ENCODE measurements around the gene PLD2. TPM values are rescaled to one million over a fixed set of nuclear protein-coding genes. Genes with fewer than 3 reads are reported as not detected.

PLD2 gene
- total and polyA plus RNA-seq, 2 donors (not counting 1 experiment from before 2014, with no cell fraction given): 53.1 to 69.2 TPM

GRCh38 chr17:4833178-4833940, 26.4 kb downstream of the PLD2 start, which contains the start of gene MINK1:
TSS of gene MINK1 (plus strand) at chr17:4833340. CDS start at chr17:4833584, 244 bp downstream.
- peaks cover 55% of the 10 kb centered on the region for H3K79me2 ChIP-seq (ENCODE audit: control insufficient read depth, insufficient read depth, low read length)
- peak within 1 kb of the TSS; percentile 94 for H3K4me2 ChIP-seq (replicated peaks; ENCODE audit: low read depth, low read length, poor library complexity, severe bottlenecking)
- peak; percentile 93 for ATAC-seq (ENCODE audit: low read depth)
- CTCF ChIA-PET: interaction anchor here (1.0 to 1.1 kb wide), 3 partner anchors 26 to 43 kb away, joined by 3 to 5 read pairs (median 3); partner anchors contain the start of gene PLD2
- peak within 1 kb of the TSS; percentile 88 for H2AFZ ChIP-seq (ENCODE audit: insufficient read depth, low read depth, low read length, poor library complexity, severe bottlenecking)
- Mint-ChIP-seq H3K9me3 (ENCODE audit: insufficient read depth) (no peaks in the 10 kb centered on the region), H3K4me1 (peaks cover 29% of the 10 kb centered on the region), H3K4me3 (peak within 1 kb of the TSS; percentile 99), H3K27me3 (no peaks in the 10 kb centered on the region), H3K27ac (peak within 1 kb of the TSS; percentile 99)
- H3K27me3 ChIP-seq (replicated peaks in 1 of 4; ENCODE audit: control extremely low read depth in 1 of 4, control insufficient read depth in 3 of 4, insufficient read depth in 4 of 4, low read length in 3 of 4): no peaks in the 10 kb centered on the region
- peaks cover 49% of the 10 kb centered on the region for H4K20me1 ChIP-seq (ENCODE audit: control insufficient read depth, insufficient read depth, low read length, poor library complexity, severe bottlenecking)
- intact Hi-C loops (cut with micrococcal nuclease): loop anchor here (1.0 to 2.0 kb wide), 6 partner anchors 26 to 134 kb away; partner anchors contain the start of genes ARRB2, MED11, PLD2 and PSMB6
- under 1% methylated on average over 91 of the region's 91 CpGs for WGBS (ENCODE audit: insufficient coverage)
- peaks cover 21 to 26% of the 10 kb centered on the region in 2 donors for H3K4me1 ChIP-seq (ENCODE audit: control insufficient read depth in 2 of 2, insufficient read depth in 2 of 2, low read length in 2 of 2)
- peak within 1 kb of the TSS; percentile 82 for H3K9ac ChIP-seq (ENCODE audit: low read length)
- peak within 1 kb of the TSS; percentile 68 to 86 (median 79) for H3K4me3 ChIP-seq (ENCODE audit: control extremely low read depth in 1 of 5, extremely low read depth in 1 of 5, insufficient read depth in 1 of 5, low read depth in 2 of 5, low read length in 4 of 5)
- POLR2A ChIA-PET: interaction anchor here (1.1 kb wide), 1 partner anchor 43 kb away, joined by 4 read pairs; no protein-coding TSS in a partner anchor
- DNase-seq: peak; percentile 97
- TF ChIP-seq EZH2 (IDR thresholded peaks at IDR 0.05; ENCODE audit: borderline replicate concordance, insufficient read depth, low read depth, low read length, poor library complexity, severe bottlenecking): no peak
- TF ChIP-seq, protein P1, sequence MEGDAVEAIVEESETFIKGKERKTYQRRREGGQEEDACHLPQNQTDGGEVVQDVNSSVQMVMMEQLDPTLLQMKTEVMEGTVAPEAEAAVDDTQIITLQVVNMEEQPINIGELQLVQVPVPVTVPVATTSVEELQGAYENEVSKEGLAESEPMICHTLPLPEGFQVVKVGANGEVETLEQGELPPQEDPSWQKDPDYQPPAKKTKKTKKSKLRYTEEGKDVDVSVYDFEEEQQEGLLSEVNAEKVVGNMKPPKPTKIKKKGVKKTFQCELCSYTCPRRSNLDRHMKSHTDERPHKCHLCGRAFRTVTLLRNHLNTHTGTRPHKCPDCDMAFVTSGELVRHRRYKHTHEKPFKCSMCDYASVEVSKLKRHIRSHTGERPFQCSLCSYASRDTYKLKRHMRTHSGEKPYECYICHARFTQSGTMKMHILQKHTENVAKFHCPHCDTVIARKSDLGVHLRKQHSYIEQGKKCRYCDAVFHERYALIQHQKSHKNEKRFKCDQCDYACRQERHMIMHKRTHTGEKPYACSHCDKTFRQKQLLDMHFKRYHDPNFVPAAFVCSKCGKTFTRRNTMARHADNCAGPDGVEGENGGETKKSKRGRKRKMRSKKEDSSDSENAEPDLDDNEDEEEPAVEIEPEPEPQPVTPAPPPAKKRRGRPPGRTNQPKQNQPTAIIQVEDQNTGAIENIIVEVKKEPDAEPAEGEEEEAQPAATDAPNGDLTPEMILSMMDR (IDR thresholded peaks at IDR 0.05): no peak
- H3K27ac ChIP-seq (ENCODE audit: low read length in 2 of 2): peak within 1 kb of the TSS; percentile 77 to 85
- no peaks in the 10 kb centered on the region for H3K9me3 ChIP-seq (ENCODE audit: control extremely low read depth in 1 of 3, control insufficient read depth in 2 of 3, insufficient read depth in 1 of 3, low read length in 2 of 3)
- peaks cover 0 to 6% of the 10 kb centered on the region in 2 experiments for H3K36me3 ChIP-seq (replicated peaks in 1 of 2; ENCODE audit: control extremely low read depth in 1 of 2, control insufficient read depth in 1 of 2, extremely low read depth in 1 of 2, insufficient read depth in 2 of 2, low read length in 1 of 2)

All from B cell (primary cell).